HEK293T (cell line): ENCODE data around the gene H6PD.
A peak's percentile ranks its signal among the peaks of the same experiment; 100 is the strongest.

Experiments
- CTCF ChIA-PET: fragments of 350-600 bp; formaldehyde crosslinking; extraction: SDS; loops from one replicate; lab custom pipeline; 2021; ENCODE audit warnings: antibody characterized with exemption, inconsistent platforms; lab: Yijun Ruan, JAX
- POLR2A ChIA-PET: fragments of 350-600 bp; formaldehyde crosslinking; extraction: SDS; loops from one replicate; lab custom pipeline; 2020; ENCODE audit warnings: antibody characterized with exemption, inconsistent platforms; lab: Yijun Ruan, JAX
- DNase-seq: peaks from one replicate; pipeline ENCODE4 v3.0.0; 2012; ENCODE audit warnings: mixed read lengths; ENCODE audit errors: extremely low spot score
- ARNT ChIP-seq: fragments of 450-650 bp; IDR thresholded peaks from 2 replicates; pipeline ENCODE4 v1.6.1; 2017; ENCODE audit warnings: mild to moderate bottlenecking
- BHLHE40 ChIP-seq: fragments of 450-650 bp; IDR thresholded peaks from 2 replicates; pipeline ENCODE4 v1.6.1; 2016; ENCODE audit warnings: mild to moderate bottlenecking, moderate library complexity, borderline replicate concordance
- CTBP1 ChIP-seq: fragments of 450-650 bp; IDR thresholded peaks from 2 replicates; pipeline ENCODE4 v1.6.1; 2016; ENCODE audit warnings: borderline replicate concordance
- ELF4 ChIP-seq: fragments of 450-650 bp; IDR thresholded peaks from 2 replicates; pipeline ENCODE4 v1.6.1; 2017; ENCODE audit warnings: antibody characterized with exemption
- FOXA1 ChIP-seq: fragments of 450-650 bp; IDR thresholded peaks from 2 replicates; pipeline ENCODE4 v1.6.1; 2016; ENCODE audit warnings: mild to moderate bottlenecking
- FOXK2 ChIP-seq: fragments of 450-650 bp; IDR thresholded peaks from 2 replicates; pipeline ENCODE4 v1.6.1; 2016; ENCODE audit warnings: mild to moderate bottlenecking
- FOXM1 ChIP-seq: fragments of 450-650 bp; IDR thresholded peaks from 2 replicates; pipeline ENCODE4 v1.6.1; 2017; ENCODE audit warnings: mild to moderate bottlenecking, borderline replicate concordance
- HDGF ChIP-seq: fragments of 450-650 bp; IDR thresholded peaks from 2 replicates; pipeline ENCODE4 v1.6.1; 2017; ENCODE audit warnings: antibody characterized with exemption, borderline replicate concordance
- L3MBTL2 ChIP-seq: fragments of 450-650 bp; conservative IDR thresholded peaks from 2 replicates; pipeline ENCODE4 v1.6.1; 2016; ENCODE audit warnings: mild to moderate bottlenecking
- LEF1 ChIP-seq: fragments of 450-650 bp; IDR thresholded peaks from 2 replicates; pipeline ENCODE4 v1.6.1; 2017; ENCODE audit warnings: mild to moderate bottlenecking, borderline replicate concordance
- NFRKB ChIP-seq: fragments of 450-650 bp; IDR thresholded peaks from 2 replicates; pipeline ENCODE4 v1.6.1; 2016; ENCODE audit warnings: mild to moderate bottlenecking, moderate library complexity
- SP1 ChIP-seq: fragments of 450-650 bp; IDR thresholded peaks from 2 replicates; pipeline ENCODE4 v1.6.1; 2017
- SUZ12 ChIP-seq: fragments of 450-650 bp; IDR thresholded peaks from 2 replicates; pipeline ENCODE4 v1.6.1; 2016; ENCODE audit warnings: mild to moderate bottlenecking
- TARDBP ChIP-seq: fragments of 450-650 bp; IDR thresholded peaks from 2 replicates; pipeline ENCODE4 v1.6.1; 2016
- ZNF384 ChIP-seq: fragments of 450-650 bp; IDR thresholded peaks from 2 replicates; pipeline ENCODE4 v1.6.1; 2016
- TF ChIP-seq, protein P1 (sequence below): fragments of 450-650 bp; IDR thresholded peaks from 2 replicates; pipeline ENCODE4 v1.6.1; 2016

The H6PD gene

DNA sequence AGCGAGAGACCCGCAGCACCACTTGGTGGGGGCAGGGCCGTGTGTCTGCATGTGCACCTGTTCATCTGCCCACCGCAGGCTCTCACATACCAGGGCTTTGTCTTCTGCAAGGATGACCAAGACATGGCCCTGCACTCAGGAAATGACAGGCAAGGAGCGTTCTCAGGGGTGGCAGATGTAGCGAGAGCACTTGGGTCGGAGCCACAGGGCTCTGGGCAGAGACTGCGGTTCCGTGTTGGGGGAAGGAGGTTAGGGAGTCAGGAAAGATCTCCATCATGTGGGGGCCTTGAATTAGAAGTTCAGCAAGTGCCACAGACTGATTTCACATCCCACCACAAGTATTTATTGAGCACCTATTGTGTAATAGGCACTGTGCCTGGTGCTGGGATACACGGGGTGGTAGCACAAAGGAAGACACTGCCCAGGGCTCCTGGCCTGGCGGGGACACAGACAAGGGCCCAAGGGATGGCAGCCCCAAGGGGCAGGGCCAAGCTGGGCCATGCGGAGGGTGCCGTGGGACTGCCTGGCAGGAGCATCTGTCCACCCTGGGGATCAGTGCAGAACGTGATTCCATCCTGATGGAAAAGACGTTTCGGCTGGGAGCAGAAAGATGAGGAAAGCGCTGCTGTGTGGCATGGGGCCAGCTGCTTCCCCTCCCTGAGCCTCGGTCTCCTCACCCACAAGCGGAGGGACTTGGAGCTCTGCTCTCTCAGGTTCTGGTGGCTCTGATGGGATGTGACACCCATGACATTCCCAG is 46.7 kb downstream of the H6PD start:
- ChIA-PET CTCF (no interaction called here), POLR2A (interaction anchor here (0.6 kb wide), 1 partner anchor 30 kb away, joined by 3 read pairs; no protein-coding TSS in a partner anchor)
- TF ChIP-seq ARNT (no peak), TARDBP (no peak), ELF4 (no peak), HDGF (no peak), LEF1 (no peak), FOXM1 (no peak), SUZ12 (no peak), FOXK2 (no peak)
- TF ChIP-seq, protein P1, sequence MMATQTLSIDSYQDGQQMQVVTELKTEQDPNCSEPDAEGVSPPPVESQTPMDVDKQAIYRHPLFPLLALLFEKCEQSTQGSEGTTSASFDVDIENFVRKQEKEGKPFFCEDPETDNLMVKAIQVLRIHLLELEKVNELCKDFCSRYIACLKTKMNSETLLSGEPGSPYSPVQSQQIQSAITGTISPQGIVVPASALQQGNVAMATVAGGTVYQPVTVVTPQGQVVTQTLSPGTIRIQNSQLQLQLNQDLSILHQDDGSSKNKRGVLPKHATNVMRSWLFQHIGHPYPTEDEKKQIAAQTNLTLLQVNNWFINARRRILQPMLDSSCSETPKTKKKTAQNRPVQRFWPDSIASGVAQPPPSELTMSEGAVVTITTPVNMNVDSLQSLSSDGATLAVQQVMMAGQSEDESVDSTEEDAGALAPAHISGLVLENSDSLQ: no peak
- DNase-seq: no peak

DNA sequence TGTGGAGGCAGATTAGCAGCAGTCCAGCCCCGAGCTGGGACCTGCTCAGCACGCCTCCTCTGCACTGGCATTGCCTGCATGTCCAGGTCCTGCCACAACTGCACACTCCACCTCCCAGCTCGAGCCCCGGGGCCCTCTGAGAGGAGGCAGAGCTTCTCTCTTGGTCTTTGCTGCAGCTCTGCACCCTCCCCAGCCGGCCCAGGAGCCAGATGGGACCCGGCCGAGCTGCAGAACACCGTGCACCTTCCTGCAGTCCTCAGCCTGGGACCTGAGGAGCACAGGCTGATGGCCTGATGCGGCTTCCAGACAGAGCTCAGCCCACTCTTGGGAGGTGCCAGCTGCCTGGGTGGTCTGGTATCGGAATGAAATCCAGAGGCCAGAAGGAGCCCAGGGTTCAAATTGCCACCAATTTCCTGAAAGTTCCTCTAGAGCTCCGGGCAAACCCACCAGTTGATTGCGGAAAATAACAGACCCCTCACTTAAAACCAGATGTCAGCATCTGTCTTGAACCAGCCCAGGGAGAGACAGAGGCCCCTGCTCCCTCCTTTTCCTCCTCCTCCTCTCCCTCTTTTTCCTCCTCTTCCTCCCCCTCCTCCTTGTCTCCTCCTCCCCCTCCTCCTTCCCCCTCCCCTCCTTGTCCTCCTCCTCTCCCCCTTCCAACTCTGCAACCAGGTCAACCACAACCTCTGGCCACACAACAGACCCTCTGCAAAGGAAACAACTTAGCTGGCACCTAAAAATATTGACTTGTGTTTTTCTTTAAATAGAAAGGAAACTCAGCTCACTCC is 47.5 kb downstream of the H6PD start:
- POLR2A ChIA-PET: interaction anchor here (0.6 kb wide), 1 partner anchor 29 kb away, joined by 3 read pairs; no protein-coding TSS in a partner anchor
- no peak for DNase-seq
- no peak for TF ChIP-seq SUZ12
- no peak for TF ChIP-seq ARNT
- TF ChIP-seq LEF1: no peak
- CTCF ChIA-PET: no interaction called here

DNA sequence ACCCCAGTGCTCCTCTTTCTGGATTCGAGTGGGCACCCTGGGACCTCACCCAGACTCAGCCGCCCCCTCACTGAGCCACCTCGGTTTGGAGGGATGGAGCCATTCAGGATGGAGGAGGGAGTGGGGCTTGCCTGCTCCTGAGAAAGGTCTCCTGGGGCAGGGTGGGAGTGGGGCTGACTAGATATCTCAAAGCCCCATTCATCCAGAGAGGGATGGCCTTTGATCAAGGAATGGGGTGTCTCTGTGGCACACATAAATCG is 48.1 kb downstream of the H6PD start:
- ChIA-PET POLR2A (no interaction called here), CTCF (no interaction called here)
- DNase-seq: no peak
- no peak for TF ChIP-seq FOXA1
- no peak for TF ChIP-seq HDGF

DNA sequence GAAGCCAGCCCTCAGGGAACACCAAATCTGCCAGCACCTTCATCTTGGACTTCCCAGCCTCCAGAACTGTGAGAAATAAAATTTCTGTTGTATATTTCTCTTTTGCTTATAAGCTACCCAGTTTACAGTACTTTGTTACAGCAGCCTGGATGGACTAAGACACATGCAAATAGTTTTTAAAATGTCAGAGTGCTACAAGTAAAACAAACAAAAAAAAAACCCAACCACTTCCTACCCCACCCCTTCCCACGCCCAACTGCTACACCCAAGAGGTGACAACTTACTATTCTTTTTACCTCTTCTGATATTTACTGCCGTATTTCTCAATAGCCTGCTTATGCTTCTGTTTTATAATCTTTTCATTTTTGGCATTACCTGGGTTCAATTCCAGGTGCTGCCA is 49.5 kb downstream of the H6PD start:
- POLR2A ChIA-PET: no interaction called here
- TF ChIP-seq FOXK2: no peak
- no peak for TF ChIP-seq FOXM1
- no peak for TF ChIP-seq SUZ12
- TF ChIP-seq ELF4: no peak
- TF ChIP-seq LEF1: no peak
- TF ChIP-seq, protein P1: no peak
- TF ChIP-seq NFRKB: no peak
- no peak for TF ChIP-seq SP1
- no peak for TF ChIP-seq HDGF
- TF ChIP-seq FOXA1: no peak
- no peak for TF ChIP-seq BHLHE40
- TF ChIP-seq ZNF384: no peak
- TF ChIP-seq ARNT: no peak
- TF ChIP-seq L3MBTL2: no peak
- no peak for TF ChIP-seq TARDBP
- no peak for TF ChIP-seq CTBP1

DNA sequence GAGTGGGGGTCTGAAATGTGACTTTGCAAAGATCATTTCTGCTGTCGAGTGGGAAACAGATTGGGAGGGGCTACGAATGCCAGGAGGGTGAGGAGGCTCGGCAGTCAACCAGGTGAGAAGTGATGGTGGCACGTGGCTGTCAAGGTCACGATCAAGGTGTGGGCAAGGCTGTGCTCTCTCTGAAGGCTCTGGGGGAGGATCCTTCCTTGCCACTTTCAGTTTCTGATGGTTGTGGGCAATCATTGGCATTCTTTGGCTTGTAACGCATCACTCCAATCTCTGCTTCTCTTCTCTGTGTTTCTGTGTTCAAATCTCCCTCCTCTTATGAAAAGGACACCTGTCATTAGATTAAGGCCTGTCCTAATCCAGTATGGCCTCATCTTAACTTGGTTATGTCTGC is 52.0 kb downstream of the H6PD start:
- ChIA-PET POLR2A (no interaction called here), CTCF (no interaction called here)
- TF ChIP-seq LEF1: no peak
- no peak for TF ChIP-seq ELF4
- TF ChIP-seq ZNF384: no peak
- no peak for TF ChIP-seq NFRKB
- no peak for TF ChIP-seq HDGF
- TF ChIP-seq BHLHE40: no peak
- no peak for TF ChIP-seq SUZ12
- TF ChIP-seq ARNT: no peak
- TF ChIP-seq FOXM1: no peak
- TF ChIP-seq FOXA1: no peak
- no peak for TF ChIP-seq L3MBTL2
- no peak for TF ChIP-seq FOXK2
- TF ChIP-seq, protein P1: no peak
- no peak for DNase-seq

More for the DNA sequence above, 49.5 kb downstream of the H6PD start:
- CTCF ChIA-PET: no interaction called here
- no peak for DNase-seq

DNA sequence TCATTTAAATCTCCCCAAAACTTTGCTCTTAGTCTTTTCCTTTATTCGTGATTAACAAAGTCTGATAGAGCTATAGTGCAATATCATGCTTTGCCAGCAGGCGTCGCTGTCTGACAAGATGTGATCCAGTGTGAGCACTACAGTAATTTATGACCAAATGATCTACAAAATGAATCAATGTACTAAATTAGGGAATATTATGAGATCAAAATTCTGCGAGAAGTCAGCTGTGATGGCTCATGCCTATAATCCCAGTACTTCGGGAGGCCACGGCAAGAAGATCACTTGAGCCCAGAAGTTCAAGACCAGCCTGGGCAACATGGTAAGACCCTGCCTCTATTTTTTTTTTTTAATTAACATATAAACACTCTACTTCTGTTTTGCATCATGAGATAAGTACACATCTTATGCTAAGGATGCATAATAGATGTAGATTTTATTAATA is 54.5 kb downstream of the H6PD start:
- TF ChIP-seq, protein P1: peak; percentile 72
- TF ChIP-seq ELF4: no peak
- ChIA-PET CTCF (interaction anchor here (0.6 to 4.5 kb wide), 8 partner anchors 14 to 290 kb away, joined by 3 to 27 read pairs (median 4); no protein-coding TSS in a partner anchor), POLR2A (no interaction called here)
- peak; percentile 44 for DNase-seq
